CD8-positive, alpha-beta memory T cell (primary cell): Measurements from ENCODE around the gene CBFA2T3. TPM values are rescaled to one million over a fixed set of nuclear protein-coding genes. Genes with fewer than 3 reads are reported as not detected.
A peak's percentile ranks its signal among the peaks of the same experiment; 100 is the strongest.

Experiments used
- CTCF ChIA-PET: fragments of 350-600 bp; sonication (Branson Sonifier 250); formaldehyde crosslinking; loops from one replicate; lab custom pipeline; 2021; ENCODE audit warnings: antibody characterized with exemption; lab: Charles Lee
- POLR2A ChIA-PET: fragments of 350-600 bp; sonication (Branson Sonifier 250); formaldehyde crosslinking; loops from one replicate; lab custom pipeline; 2021; ENCODE audit warnings: antibody characterized with exemption; lab: Charles Lee
- DNase-seq, 5 donors: peaks; one replicate each; pipeline versions ENCODE4 v3.0.0 to v3.0.0-alpha.2; 2020 to 2022; ENCODE audit warnings: mixed read lengths in 1 of 5
- H3K27ac ChIP-seq: one replicate; pipeline ENCODE4 v1.7.0; 2013; ENCODE audit warnings: low read depth, mild to moderate bottlenecking, low read length, moderate library complexity
- H3K27me3 ChIP-seq: 2 replicates; pipeline ENCODE4 v1.7.0; 2013; ENCODE audit warnings: low read length, mild to moderate bottlenecking; ENCODE audit not compliant: insufficient read depth, poor library complexity, severe bottlenecking
- H3K36me3 ChIP-seq: 2 replicates; pipeline ENCODE4 v1.7.0; 2013; ENCODE audit warnings: mild to moderate bottlenecking, low read length, moderate library complexity; ENCODE audit not compliant: insufficient read depth
- H3K4me1 ChIP-seq: 2 replicates; pipeline ENCODE4 v1.7.0; 2013; ENCODE audit warnings: mild to moderate bottlenecking, low read length, moderate library complexity; ENCODE audit not compliant: insufficient read depth
- H3K4me3 ChIP-seq: 2 replicates; pipeline ENCODE4 v1.7.0; 2013; ENCODE audit warnings: mild to moderate bottlenecking, low read length
- H3K9me3 ChIP-seq: 2 replicates; pipeline ENCODE4 v1.7.0; 2013; ENCODE audit warnings: mild to moderate bottlenecking, low read length
- H3K27ac Mint-ChIP-seq, 8 donors: one replicate each; pipeline ENCODE4 v1.8.0; 2020 to 2021; ENCODE audit warnings: mixed read lengths in 8 of 8, mild to moderate bottlenecking in 6 of 8, inconsistent platforms in 3 of 8, moderate library complexity in 3 of 8
- H3K27me3 Mint-ChIP-seq, 2 donors: one replicate each; pipeline ENCODE4 v1.8.0; 2020 to 2021; ENCODE audit warnings: mixed read lengths in 2 of 2, mild to moderate bottlenecking in 1 of 2, moderate library complexity in 1 of 2
- H3K36me3 Mint-ChIP-seq, 3 donors: one replicate each; pipeline ENCODE4 v1.8.0; 2020 to 2021; ENCODE audit warnings: mixed read lengths in 3 of 3, inconsistent platforms in 1 of 3, mild to moderate bottlenecking in 1 of 3
- H3K4me1 Mint-ChIP-seq, 3 donors: one replicate each; pipeline ENCODE4 v1.8.0; 2020 to 2021; ENCODE audit warnings: mixed read lengths in 3 of 3, inconsistent platforms in 1 of 3, mild to moderate bottlenecking in 1 of 3
- H3K4me3 Mint-ChIP-seq, 7 donors: one replicate each; pipeline ENCODE4 v1.8.0; 2020 to 2021; ENCODE audit warnings: mixed read lengths in 7 of 7, mild to moderate bottlenecking in 6 of 7, moderate library complexity in 4 of 7, inconsistent platforms in 2 of 7
- H3K9me3 Mint-ChIP-seq, 5 donors: one replicate each; pipeline ENCODE4 v1.8.0; 2020 to 2022; ENCODE audit warnings: mixed read lengths in 5 of 5, mild to moderate bottlenecking in 3 of 5, moderate library complexity in 2 of 5, inconsistent platforms in 1 of 5
- polyA plus RNA-seq: library from polyadenylated mRNA; unstranded; fragments of 300-500 nt; fragmentation: Illumina TruSeq; gene quantifications from one replicate; pipeline ENCODE4 v1.2.3, GENCODE V29; 2021
- total RNA-seq, 2 experiments: library from RNA; stranded (reverse); gene quantifications; one replicate each; pipeline ENCODE4 v1.2.3, GENCODE V29; 2021

The CBFA2T3 gene
- total and polyA plus RNA-seq, 3 experiments from 2014 or later, result 0.22 TPM; not detected in 2

- no peak overlapping the region for H3K27ac ChIP-seq
- ChIA-PET CTCF (no interaction called here), POLR2A (no interaction called here)
- H3K4me1 Mint-ChIP-seq, result peaks cover 0 to 7% (median 0%) of the 10 kb centered on the region in 3 donors
- no peak overlapping the region for H3K4me3 ChIP-seq
- DNase-seq, result no peak
- no peaks in the 10 kb centered on the region for H3K27me3 ChIP-seq
- H3K27me3 Mint-ChIP-seq, result no peaks in the 10 kb centered on the region
- no peaks in the 10 kb centered on the region for H3K9me3 ChIP-seq
- no peak overlapping the region for H3K4me3 Mint-ChIP-seq
- H3K9me3 Mint-ChIP-seq, result no peaks in the 10 kb centered on the region
- H3K4me1 ChIP-seq, result no peaks in the 10 kb centered on the region
- H3K36me3 ChIP-seq, result no peaks in the 10 kb centered on the region
- no peak overlapping the region for H3K27ac Mint-ChIP-seq
- H3K36me3 Mint-ChIP-seq, result peaks cover 0 to 43% (median 3%) of the 10 kb centered on the region in 3 donors
Measured at GRCh38 chr16:88844419-88845036, 132.5 kb downstream of the CBFA2T3 start.

GRCh38 chr16:88843256-88843655 lies 133.8 kb downstream of the CBFA2T3 start:
- Mint-ChIP-seq H3K36me3 (peaks cover 0 to 46% (median 3%) of the 10 kb centered on the region in 3 donors), H3K9me3 (no peaks in the 10 kb centered on the region), H3K4me3 (no peak overlapping the region), H3K27ac (peak overlapping the region in 1 of 8 donors; percentile 32), H3K27me3 (no peaks in the 10 kb centered on the region), H3K4me1 (peaks cover 0 to 7% (median 0%) of the 10 kb centered on the region in 3 donors)
- no peak for DNase-seq
- CTCF ChIA-PET, result no interaction called here
- Histone ChIP-seq H3K36me3 (no peaks in the 10 kb centered on the region), H3K4me1 (no peaks in the 10 kb centered on the region), H3K27me3 (no peaks in the 10 kb centered on the region), H3K4me3 (no peak overlapping the region), H3K9me3 (no peaks in the 10 kb centered on the region), H3K27ac (no peak overlapping the region)
- POLR2A ChIA-PET, result no interaction called here

GRCh38 chr16:88842806-88843205 lies 134.2 kb downstream of the CBFA2T3 start:
- Mint-ChIP-seq H3K4me3 (no peak overlapping the region), H3K27me3 (no peaks in the 10 kb centered on the region), H3K27ac (peak overlapping the region in 1 of 8 donors; percentile 32), H3K36me3 (peaks cover 0 to 43% (median 3%) of the 10 kb centered on the region in 3 donors), H3K4me1 (peaks cover 0 to 7% (median 0%) of the 10 kb centered on the region in 3 donors), H3K9me3 (no peaks in the 10 kb centered on the region)
- Histone ChIP-seq H3K27ac (no peak overlapping the region), H3K4me3 (no peak overlapping the region), H3K4me1 (no peaks in the 10 kb centered on the region), H3K36me3 (no peaks in the 10 kb centered on the region), H3K9me3 (no peaks in the 10 kb centered on the region), H3K27me3 (no peaks in the 10 kb centered on the region)
- DNase-seq, result no peak
- ChIA-PET POLR2A (no interaction called here), CTCF (no interaction called here)

- Mint-ChIP-seq H3K27me3 (no peaks in the 10 kb centered on the region), H3K9me3 (no peaks in the 10 kb centered on the region), H3K4me3 (no peak overlapping the region), H3K27ac (no peak overlapping the region), H3K4me1 (peaks cover 0 to 7% (median 0%) of the 10 kb centered on the region in 3 donors), H3K36me3 (peaks cover 0 to 39% (median 3%) of the 10 kb centered on the region in 3 donors)
- H3K27ac ChIP-seq, result no peak overlapping the region
- no peaks in the 10 kb centered on the region for H3K36me3 ChIP-seq
- H3K4me3 ChIP-seq, result no peak overlapping the region
- no peaks in the 10 kb centered on the region for H3K27me3 ChIP-seq
- DNase-seq, result no peak
- POLR2A ChIA-PET, result no interaction called here
- CTCF ChIA-PET, result no interaction called here
- no peaks in the 10 kb centered on the region for H3K4me1 ChIP-seq
- H3K9me3 ChIP-seq, result no peaks in the 10 kb centered on the region
Measured at GRCh38 chr16:88842308-88842756, 134.7 kb downstream of the CBFA2T3 start.

GRCh38 chr16:88841521-88842307 lies 135.3 kb downstream of the CBFA2T3 start:
- H3K4me1 Mint-ChIP-seq, result peaks cover 0 to 7% (median 0%) of the 10 kb centered on the region in 3 donors
- CTCF ChIA-PET, result interaction anchor here (0.9 kb wide), 1 partner anchor 7 kb away, joined by 3 read pairs; no protein-coding TSS in a partner anchor
- H3K27ac ChIP-seq, result no peak overlapping the region
- H3K27me3 Mint-ChIP-seq, result no peaks in the 10 kb centered on the region
- H3K9me3 Mint-ChIP-seq, result no peaks in the 10 kb centered on the region
- peak overlapping the region in 1 of 7 donors; percentile 27 for H3K4me3 Mint-ChIP-seq
- H3K36me3 ChIP-seq, result no peaks in the 10 kb centered on the region
- no peaks in the 10 kb centered on the region for H3K4me1 ChIP-seq
- no peaks in the 10 kb centered on the region for H3K9me3 ChIP-seq
- no peak overlapping the region for H3K4me3 ChIP-seq
- peaks cover 0 to 41% (median 3%) of the 10 kb centered on the region in 3 donors for H3K36me3 Mint-ChIP-seq
- no peaks in the 10 kb centered on the region for H3K27me3 ChIP-seq
- POLR2A ChIA-PET, result no interaction called here
- no peak overlapping the region for H3K27ac Mint-ChIP-seq
- no peak for DNase-seq

GRCh38 chr16:88840600-88841215 lies 136.3 kb downstream of the CBFA2T3 start:
- Mint-ChIP-seq H3K27me3 (no peaks in the 10 kb centered on the region), H3K4me3 (no peak overlapping the region), H3K4me1 (peaks cover 0 to 4% (median 0%) of the 10 kb centered on the region in 3 donors), H3K27ac (no peak overlapping the region), H3K9me3 (no peaks in the 10 kb centered on the region), H3K36me3 (peaks cover 0 to 36% (median 3%) of the 10 kb centered on the region in 3 donors)
- no peaks in the 10 kb centered on the region for H3K36me3 ChIP-seq
- DNase-seq, result no peak
- H3K27ac ChIP-seq, result no peak overlapping the region
- H3K4me1 ChIP-seq, result no peaks in the 10 kb centered on the region
- H3K9me3 ChIP-seq, result no peaks in the 10 kb centered on the region
- no peaks in the 10 kb centered on the region for H3K27me3 ChIP-seq
- no peak overlapping the region for H3K4me3 ChIP-seq
- ChIA-PET CTCF (interaction anchor here (0.9 kb wide), 1 partner anchor 8 kb away, joined by 3 read pairs; no protein-coding TSS in a partner anchor), POLR2A (no interaction called here)

- H3K27ac ChIP-seq, result no peak overlapping the region
- H3K4me3 Mint-ChIP-seq, result no peak overlapping the region
- H3K27ac Mint-ChIP-seq, result no peak overlapping the region
- H3K36me3 Mint-ChIP-seq, result peaks cover 0 to 42% (median 3%) of the 10 kb centered on the region in 3 donors
- H3K27me3 ChIP-seq, result no peaks in the 10 kb centered on the region
- no peaks in the 10 kb centered on the region for H3K9me3 Mint-ChIP-seq
- ChIA-PET CTCF (interaction anchor here (0.8 kb wide), 1 partner anchor 17 kb away, joined by 4 read pairs; the partner anchor contains the start of genes GALNS and TRAPPC2L), POLR2A (interaction anchor here (0.9 kb wide), 1 partner anchor 25 kb away, joined by 3 read pairs; no protein-coding TSS in a partner anchor)
- H3K27me3 Mint-ChIP-seq, result no peaks in the 10 kb centered on the region
- H3K4me1 Mint-ChIP-seq, result peaks cover 0 to 4% (median 0%) of the 10 kb centered on the region in 3 donors
- H3K9me3 ChIP-seq, result no peaks in the 10 kb centered on the region
- H3K4me3 ChIP-seq, result no peak overlapping the region
- DNase-seq, result no peak
- H3K36me3 ChIP-seq, result no peaks in the 10 kb centered on the region
- no peaks in the 10 kb centered on the region for H3K4me1 ChIP-seq
Measured at GRCh38 chr16:88839745-88840599, 137.0 kb downstream of the CBFA2T3 start.
